IPS-20b (cell line): ENCODE results near the gene GAS7.

ENCODE experiments used
- H3K27ac ChIP-seq: one replicate; pipeline ENCODE4 v1.5.1; 2013; ENCODE audit warnings: low read length
- H3K27me3 ChIP-seq: 2 replicates; pipeline ENCODE4 v1.6.1; 2013; ENCODE audit warnings: mild to moderate bottlenecking, low read length, inconsistent platforms; ENCODE audit not compliant: insufficient read depth
- H3K36me3 ChIP-seq: 2 replicates; pipeline ENCODE4 v1.6.1; 2013; ENCODE audit warnings: low read depth, mild to moderate bottlenecking, inconsistent platforms, low read length, moderate library complexity; ENCODE audit not compliant: insufficient read depth
- H3K4me1 ChIP-seq: 2 replicates; pipeline ENCODE4 v1.6.1; 2013; ENCODE audit warnings: mild to moderate bottlenecking, control low read depth, inconsistent platforms, low read length, moderate library complexity; ENCODE audit not compliant: insufficient read depth
- H3K4me3 ChIP-seq: 2 replicates; pipeline ENCODE4 v1.5.1; 2013; ENCODE audit warnings: mild to moderate bottlenecking, low read length, inconsistent platforms
- H3K9ac ChIP-seq: 2 replicates; pipeline ENCODE4 v1.6.1; 2013; ENCODE audit warnings: low read depth, mild to moderate bottlenecking, inconsistent platforms, low read length, moderate library complexity
- H3K9me3 ChIP-seq: 2 replicates; pipeline ENCODE4 v1.6.1; 2013; ENCODE audit warnings: mild to moderate bottlenecking, low read depth, low read length, inconsistent platforms; ENCODE audit not compliant: insufficient read depth

GAS7 gene

DNA sequence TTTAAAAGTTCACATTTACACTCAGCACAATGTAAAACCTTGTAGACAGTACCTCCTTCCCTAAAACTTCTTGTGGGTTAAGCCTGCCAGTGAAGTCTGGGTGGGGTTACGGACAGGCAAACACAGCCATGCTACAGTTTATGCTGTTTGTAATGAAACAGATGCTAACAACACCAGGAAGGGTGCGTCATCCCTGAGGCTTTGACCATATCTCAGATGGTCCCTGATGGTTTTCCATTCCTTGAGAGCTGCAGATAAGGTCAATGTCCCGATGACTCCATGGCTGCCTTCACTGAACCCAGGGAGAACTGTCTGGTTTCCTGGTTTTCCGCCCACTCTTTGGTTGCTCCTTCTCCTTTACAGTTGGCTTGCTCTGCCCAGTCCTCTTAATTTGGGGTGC is 29.1 kb downstream of the GAS7 start:
- H3K27me3 ChIP-seq: no peaks in the 10 kb centered on the region
- no peak overlapping the region for H3K4me3 ChIP-seq
- H3K9ac ChIP-seq: no peak overlapping the region
- H3K36me3 ChIP-seq: no peaks in the 10 kb centered on the region
- H3K4me1 ChIP-seq: peaks cover 11% of the 10 kb centered on the region; the same call in 1 of the 2 replicates
- H3K9me3 ChIP-seq: no peaks in the 10 kb centered on the region
- no peak overlapping the region for H3K27ac ChIP-seq

DNA sequence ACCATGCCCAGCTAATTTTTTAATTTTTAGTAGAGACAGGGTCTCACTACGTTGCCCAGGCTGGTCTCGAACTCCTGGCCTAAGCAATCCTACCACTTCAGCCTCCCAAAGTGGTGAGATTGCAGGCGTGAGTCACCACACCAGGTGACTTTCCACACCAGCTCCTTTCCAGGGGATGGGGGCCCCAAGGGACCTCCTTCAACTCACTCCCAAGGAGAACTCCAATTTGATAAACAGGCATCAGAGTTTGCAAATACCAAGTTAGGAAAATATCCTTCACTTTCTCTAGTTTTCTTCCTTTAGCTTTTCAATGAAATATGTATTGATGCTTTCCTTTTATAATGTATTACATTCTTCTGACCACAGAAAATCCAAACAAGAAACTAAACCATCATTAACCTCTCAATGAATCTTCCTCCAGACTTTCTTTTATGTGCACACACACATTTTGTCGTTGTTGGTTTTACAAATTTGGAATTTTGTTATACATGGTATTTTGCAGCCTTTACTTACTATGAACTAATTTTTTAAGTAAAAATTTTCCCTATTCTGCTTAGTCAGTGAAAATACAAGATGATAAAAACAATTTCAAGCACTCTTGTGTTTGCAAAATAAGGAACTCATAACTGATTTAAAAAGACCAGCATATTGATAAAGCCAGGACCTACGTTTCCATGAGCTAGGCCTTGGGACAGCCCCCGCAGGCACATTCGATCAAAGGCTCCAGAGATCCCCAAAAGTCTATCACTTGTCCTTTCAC is 32.0 kb downstream of the GAS7 start:
- H3K27ac ChIP-seq: no peak overlapping the region
- no peaks in the 10 kb centered on the region for H3K27me3 ChIP-seq
- no peak overlapping the region for H3K9ac ChIP-seq
- peaks cover 3% of the 10 kb centered on the region; the same call in 1 of the 2 replicates for H3K4me1 ChIP-seq
- H3K4me3 ChIP-seq: no peak overlapping the region
- H3K9me3 ChIP-seq: no peaks in the 10 kb centered on the region
- H3K36me3 ChIP-seq: no peaks in the 10 kb centered on the region

DNA sequence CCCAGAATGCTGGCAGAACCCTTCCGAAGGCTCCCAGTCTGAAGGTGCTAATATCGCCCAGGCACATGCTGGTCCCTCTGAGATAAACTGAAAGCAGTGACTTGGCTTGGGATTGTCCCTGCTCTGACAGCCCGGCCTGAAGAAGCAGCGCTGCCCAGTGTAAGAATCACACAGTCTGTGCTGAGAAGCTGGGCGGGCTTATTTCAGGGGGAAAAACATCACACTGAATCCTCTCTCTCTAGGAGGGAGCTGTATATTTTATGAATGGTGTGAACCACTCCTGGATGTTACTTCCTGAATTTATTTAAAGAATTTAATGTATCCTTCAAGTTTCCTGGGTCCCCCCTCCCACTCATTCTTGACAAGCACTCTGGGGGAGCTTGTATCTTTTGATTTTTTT is 36.3 kb downstream of the GAS7 start:
- Histone ChIP-seq H3K36me3 (no peaks in the 10 kb centered on the region), H3K9ac (no peak overlapping the region), H3K27me3 (no peaks in the 10 kb centered on the region), H3K4me1 (no peaks in the 10 kb centered on the region), H3K9me3 (no peaks in the 10 kb centered on the region), H3K4me3 (no peak overlapping the region), H3K27ac (no peak overlapping the region)

DNA sequence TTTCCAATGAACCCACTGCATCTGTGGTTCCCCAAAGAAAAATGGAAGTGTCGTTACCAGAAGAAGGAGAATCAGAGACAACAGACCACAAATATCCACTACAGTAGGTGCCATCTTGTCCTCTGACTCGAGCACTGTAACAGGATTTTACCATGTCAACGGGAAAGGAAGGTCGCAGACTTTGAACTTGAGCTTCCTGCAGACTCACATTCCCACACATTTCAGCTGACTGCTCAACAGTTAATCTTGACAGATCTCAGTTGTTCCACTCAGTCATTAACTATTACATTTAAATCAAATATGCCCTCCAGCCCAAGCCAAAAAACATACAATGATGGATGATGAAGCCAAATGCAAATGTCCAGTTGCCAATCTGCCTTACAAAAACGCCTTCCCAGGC is 37.0 kb downstream of the GAS7 start:
- Histone ChIP-seq H3K27ac (no peak overlapping the region), H3K4me3 (no peak overlapping the region), H3K9me3 (no peaks in the 10 kb centered on the region), H3K36me3 (no peaks in the 10 kb centered on the region), H3K4me1 (no peaks in the 10 kb centered on the region), H3K9ac (no peak overlapping the region), H3K27me3 (no peaks in the 10 kb centered on the region)

DNA sequence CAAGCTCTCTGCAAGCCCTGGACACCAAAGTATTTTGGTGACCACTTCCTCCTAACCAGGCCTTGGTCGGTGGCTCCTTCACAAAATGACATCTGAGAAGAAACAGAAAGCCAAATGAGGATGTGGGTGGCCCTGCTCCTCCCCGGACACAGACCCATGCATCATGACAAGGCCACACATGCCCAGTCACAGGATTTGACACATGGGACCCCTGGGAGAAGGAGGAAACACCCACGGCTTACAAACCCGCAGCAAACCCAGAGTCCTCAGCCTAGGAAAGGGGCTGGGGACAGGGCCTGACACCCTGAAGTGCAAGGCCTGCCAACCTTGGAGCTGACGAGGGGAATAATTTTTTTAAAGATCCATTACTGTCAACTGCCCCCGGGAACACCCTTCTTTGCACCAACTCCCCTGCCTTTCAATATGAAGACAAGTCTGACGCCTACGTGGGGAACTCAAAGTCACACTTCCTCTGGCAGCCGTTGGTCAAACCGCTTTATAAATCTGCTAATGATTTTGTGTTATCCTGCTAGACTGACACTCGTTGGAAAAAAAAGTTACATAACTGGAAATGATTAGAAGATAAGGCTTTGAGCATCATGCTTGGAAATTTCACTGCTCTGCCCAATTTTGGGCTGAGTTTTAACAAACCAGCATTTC is 41.3 kb downstream of the GAS7 start:
- no peak overlapping the region for H3K9ac ChIP-seq
- H3K27ac ChIP-seq: no peak overlapping the region

DNA sequence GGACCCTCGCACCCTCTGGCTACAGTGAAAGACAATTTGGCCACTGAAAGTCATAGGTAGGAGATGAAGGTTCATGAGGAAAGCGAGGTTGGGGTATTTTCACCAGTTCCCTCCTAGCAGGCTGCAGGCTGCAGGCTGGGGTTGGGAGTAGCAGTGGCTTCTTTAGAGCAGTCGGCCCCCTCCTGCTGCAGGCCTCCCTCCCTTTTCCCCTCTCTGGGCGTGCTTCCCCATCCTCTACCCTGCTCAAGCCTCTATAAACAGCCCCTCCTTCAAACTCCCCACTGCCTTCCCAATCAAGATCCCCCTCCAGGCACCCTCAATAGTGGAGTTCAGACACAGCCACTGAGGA is 41.8 kb downstream of the GAS7 start:
- Histone ChIP-seq H3K36me3 (no peaks in the 10 kb centered on the region), H3K9me3 (no peaks in the 10 kb centered on the region), H3K4me1 (no peaks in the 10 kb centered on the region), H3K27me3 (no peaks in the 10 kb centered on the region), H3K27ac (no peak overlapping the region), H3K9ac (no peak overlapping the region), H3K4me3 (no peak overlapping the region)

More for the DNA sequence above, 41.3 kb downstream of the GAS7 start:
- H3K9me3 ChIP-seq: no peaks in the 10 kb centered on the region
- no peaks in the 10 kb centered on the region for H3K4me1 ChIP-seq
- H3K4me3 ChIP-seq: no peak overlapping the region
- no peaks in the 10 kb centered on the region for H3K36me3 ChIP-seq
- no peaks in the 10 kb centered on the region for H3K27me3 ChIP-seq

DNA sequence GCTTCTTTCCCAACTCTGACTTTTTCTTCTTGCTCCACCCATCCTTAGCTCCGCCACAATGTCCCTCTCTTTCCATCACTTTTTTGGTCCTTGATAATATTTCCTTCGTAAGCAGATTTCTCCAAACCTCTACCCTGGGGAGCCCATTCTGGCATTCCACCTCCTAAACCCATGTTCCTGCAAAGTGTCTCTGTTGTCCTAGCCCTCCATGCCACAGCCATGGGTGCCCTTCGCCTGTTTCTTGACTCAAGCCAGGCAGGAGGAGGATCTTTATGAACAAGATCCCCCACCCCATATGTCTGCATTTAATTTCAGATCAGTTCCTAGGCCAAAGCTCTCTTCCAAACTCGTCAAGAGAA is 42.4 kb downstream of the GAS7 start:
- Histone ChIP-seq H3K4me3 (no peak overlapping the region), H3K9ac (no peak overlapping the region), H3K27me3 (no peaks in the 10 kb centered on the region), H3K9me3 (no peaks in the 10 kb centered on the region), H3K4me1 (no peaks in the 10 kb centered on the region), H3K27ac (no peak overlapping the region), H3K36me3 (no peaks in the 10 kb centered on the region)

DNA sequence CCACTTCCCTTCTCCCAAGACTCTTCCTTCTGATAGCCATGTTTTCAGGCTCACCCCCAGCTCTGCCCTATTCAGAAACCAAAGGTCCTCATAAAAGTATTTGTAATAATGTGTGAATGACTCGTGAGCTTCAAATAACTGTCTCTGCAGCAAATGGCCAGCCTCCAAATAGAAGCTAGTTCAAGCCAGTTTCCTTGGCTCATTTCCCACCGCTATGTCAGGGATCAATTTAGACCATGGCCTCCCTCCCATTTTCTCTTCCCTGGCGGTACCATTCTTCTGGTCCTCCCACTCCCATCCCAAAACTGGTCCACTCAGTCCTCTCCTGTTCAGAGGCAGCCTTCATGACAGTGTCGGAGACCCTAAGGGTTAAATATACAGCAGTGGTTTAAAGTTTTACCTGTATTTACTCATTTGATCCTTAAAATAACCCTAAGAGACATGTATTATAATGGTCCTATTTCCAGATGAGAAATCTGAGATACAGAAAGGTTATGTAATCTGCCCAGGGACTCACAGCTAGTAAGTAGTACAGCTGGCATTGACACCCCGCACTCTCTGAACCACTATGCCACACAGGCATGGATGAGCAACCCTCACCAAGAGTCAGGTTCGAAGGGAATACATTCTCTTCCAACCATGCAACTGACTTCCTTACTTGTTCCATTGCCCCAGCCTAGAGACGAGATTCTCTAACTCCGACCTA is 42.9 kb downstream of the GAS7 start:
- H3K9me3 ChIP-seq: no peaks in the 10 kb centered on the region
- H3K36me3 ChIP-seq: no peaks in the 10 kb centered on the region
- no peak overlapping the region for H3K27ac ChIP-seq
- no peak overlapping the region for H3K9ac ChIP-seq
- H3K4me1 ChIP-seq: no peaks in the 10 kb centered on the region
- H3K4me3 ChIP-seq: no peak overlapping the region
- no peaks in the 10 kb centered on the region for H3K27me3 ChIP-seq

DNA sequence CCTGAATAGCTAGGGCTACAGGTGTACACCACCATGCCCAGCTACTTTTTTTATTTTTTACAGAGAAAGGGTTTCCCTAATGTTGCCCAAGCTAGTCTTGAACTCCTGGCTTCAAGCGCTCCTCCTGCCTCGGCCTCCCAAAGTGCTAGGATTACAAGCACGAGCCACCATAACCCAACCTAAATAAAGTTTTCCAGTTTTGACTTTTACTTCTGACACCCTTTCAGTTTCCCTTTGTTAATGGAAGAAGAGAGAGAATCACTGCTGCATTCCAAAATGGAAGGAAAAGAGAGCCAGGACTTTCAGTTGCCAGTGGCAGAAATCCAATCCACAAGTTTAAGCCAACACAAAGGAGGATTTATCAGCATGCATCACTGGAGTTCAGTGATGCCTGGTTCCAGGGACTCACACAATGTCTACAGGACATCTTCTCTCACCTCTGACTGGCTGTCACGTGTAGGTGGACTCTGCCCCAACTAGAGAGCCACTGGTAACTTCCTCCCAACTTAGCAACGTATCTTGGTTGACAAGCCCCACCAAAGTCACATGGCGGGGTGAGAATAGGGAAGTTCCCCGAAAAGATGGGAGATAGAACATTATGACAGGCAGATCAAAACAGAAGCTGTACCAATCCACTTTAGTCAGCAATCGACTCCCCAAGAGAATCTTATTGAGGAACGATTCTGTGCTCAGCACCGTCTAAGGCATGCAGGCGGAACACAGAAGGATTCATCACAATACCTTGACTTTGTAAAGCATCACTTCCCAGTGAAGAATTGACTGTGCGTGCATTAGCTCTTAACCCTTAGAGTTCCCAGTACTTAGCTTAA is 46.5 kb downstream of the GAS7 start:
- Histone ChIP-seq H3K9ac (no peak overlapping the region), H3K9me3 (no peaks in the 10 kb centered on the region), H3K36me3 (no peaks in the 10 kb centered on the region), H3K27ac (no peak overlapping the region), H3K4me1 (no peaks in the 10 kb centered on the region), H3K4me3 (no peak overlapping the region), H3K27me3 (no peaks in the 10 kb centered on the region)

DNA sequence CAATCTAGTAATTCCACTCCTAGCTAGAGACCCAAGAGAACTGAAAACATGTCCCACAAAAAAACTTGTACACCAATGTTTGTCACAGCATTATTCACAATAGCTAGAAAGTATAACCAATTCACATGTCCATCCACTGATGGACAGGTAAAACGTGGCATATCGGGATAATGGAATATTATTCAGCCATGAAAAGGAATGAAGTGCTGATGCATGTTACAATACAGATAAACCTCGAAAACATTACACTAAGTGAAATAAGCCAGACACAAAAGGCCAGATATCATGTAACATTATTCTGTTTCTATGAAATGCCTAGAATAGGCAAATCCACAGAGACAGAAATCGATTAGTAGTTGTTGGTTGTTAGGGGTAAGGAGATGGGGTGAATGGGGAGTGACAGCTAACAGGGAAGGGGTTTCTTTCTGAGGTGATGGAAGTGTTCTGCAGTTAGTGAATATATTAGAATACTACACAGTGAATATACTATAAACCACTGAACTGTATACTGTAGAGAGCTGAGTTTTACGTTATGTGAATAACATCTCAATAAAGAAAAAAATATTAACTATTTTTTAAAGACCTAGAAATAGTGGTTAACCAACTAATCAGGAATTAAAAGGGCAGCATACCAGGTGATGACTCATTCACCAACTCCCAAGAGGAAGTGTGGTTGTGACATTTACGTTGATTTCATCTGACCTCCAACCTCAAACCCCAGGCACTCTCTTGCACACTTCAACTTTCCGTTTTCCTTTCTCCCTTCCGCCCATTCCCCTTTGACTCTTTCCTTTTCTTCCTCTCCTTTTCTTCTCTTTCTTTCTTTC is 48.6 kb downstream of the GAS7 start:
- H3K27me3 ChIP-seq: no peaks in the 10 kb centered on the region
- H3K9me3 ChIP-seq: no peaks in the 10 kb centered on the region
- no peak overlapping the region for H3K9ac ChIP-seq
- H3K4me1 ChIP-seq: no peaks in the 10 kb centered on the region
- no peaks in the 10 kb centered on the region for H3K36me3 ChIP-seq
- H3K4me3 ChIP-seq: no peak overlapping the region
- H3K27ac ChIP-seq: no peak overlapping the region
